ENCODE data around the gene HOXA6.
A peak's percentile ranks its signal among the peaks of the same experiment; 100 is the strongest.

Gene HOXA6

DNA sequence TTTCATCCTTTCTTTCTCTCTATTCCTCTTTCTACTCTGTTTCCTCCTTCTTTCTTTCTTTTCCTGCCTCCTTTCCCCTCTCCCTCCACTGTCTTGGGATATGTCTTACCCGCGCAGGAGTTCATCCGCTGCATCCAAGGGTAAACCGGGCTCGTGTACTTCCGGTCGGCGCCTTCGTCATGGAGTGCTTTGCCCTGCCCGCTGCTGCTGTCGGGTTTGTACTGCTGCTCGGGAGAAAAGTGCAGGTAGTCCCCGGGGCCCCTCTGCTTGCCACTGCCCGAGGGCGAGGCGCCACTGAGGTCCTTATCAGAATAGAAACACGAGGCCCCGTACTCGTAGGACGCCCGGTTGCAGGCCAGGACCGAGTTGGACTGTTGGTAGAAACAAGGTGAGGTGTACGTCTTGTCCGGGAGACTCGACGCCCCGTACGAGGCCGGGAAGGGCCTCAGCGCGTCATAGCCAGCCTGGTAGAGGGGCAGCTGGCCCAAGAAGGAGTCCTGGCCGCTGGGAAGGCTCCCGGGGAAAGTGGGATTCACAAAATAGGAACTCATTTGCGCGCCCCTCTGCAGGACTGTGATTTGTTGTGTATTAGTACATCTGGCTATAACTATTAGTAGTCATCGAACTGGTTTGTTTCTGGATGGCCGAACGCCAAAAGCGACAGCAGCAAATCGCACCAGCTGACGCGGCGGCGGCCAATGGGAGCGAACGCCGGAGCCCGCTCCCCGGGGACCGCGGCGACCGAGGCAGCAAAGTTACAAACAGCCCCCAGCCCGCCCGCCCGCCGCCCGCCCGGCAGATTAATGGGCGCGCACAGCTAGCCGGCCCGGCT lies at the start of gene HOXA6:
Gene HOXA6, minus strand, starts transcription at position 576 of the 832 bp plus-strand sequence. Its CDS starts 25 bp downstream, at position 551.
- ATAC-seq (ENCODE audit: insufficient read depth, low read depth) (no peak), DNase-seq (no peak)
- Histone ChIP-seq H3K27me3 (ENCODE audit: insufficient read depth, low read length, poor library complexity) (no peaks in the 10 kb centered on the region), H2AFZ (ENCODE audit: low read depth, low read length) (no peak within 1 kb of the TSS), H3K4me2 (ENCODE audit: insufficient read depth, low read length) (peak within 1 kb of the TSS; percentile 69), H3K27ac (ENCODE audit: low read length) (peak within 1 kb of the TSS; percentile 13; the same call in 1 of the 2 replicates), H3K4me1 (ENCODE audit: insufficient read depth, low read length) (peaks cover 28% of the 10 kb centered on the region), H3K4me3 (ENCODE audit: low read depth in 1 of 2, low read length in 2 of 2) (peak within 1 kb of the TSS in 1 of 2 experiments; percentile 64; a peak in 1 of 4 replicates), H3K9ac (ENCODE audit: low read depth, low read length) (peak within 1 kb of the TSS; percentile 73; the same call in 1 of the 2 replicates), H4K20me1 (ENCODE audit: insufficient read depth, low read length) (no peaks in the 10 kb centered on the region), H3K9me3 (ENCODE audit: insufficient read depth, low read length, severe bottlenecking) (no peaks in the 10 kb centered on the region), H3K36me3 (ENCODE audit: insufficient read depth, low read length) (peaks cover 13% of the 10 kb centered on the region), H3K79me2 (ENCODE audit: insufficient read depth, low read length) (peaks cover 28% of the 10 kb centered on the region)
- TF ChIP-seq, protein P1, sequence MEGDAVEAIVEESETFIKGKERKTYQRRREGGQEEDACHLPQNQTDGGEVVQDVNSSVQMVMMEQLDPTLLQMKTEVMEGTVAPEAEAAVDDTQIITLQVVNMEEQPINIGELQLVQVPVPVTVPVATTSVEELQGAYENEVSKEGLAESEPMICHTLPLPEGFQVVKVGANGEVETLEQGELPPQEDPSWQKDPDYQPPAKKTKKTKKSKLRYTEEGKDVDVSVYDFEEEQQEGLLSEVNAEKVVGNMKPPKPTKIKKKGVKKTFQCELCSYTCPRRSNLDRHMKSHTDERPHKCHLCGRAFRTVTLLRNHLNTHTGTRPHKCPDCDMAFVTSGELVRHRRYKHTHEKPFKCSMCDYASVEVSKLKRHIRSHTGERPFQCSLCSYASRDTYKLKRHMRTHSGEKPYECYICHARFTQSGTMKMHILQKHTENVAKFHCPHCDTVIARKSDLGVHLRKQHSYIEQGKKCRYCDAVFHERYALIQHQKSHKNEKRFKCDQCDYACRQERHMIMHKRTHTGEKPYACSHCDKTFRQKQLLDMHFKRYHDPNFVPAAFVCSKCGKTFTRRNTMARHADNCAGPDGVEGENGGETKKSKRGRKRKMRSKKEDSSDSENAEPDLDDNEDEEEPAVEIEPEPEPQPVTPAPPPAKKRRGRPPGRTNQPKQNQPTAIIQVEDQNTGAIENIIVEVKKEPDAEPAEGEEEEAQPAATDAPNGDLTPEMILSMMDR (IDR thresholded peaks at IDR 0.05; ENCODE audit: borderline replicate concordance, extremely low read depth, low read length, poor library complexity, severe bottlenecking), result no peak
- TF ChIP-seq EZH2 (IDR thresholded peaks at IDR 0.05; ENCODE audit: borderline replicate concordance, low read depth, low read length, severe bottlenecking), result no peak

DNA sequence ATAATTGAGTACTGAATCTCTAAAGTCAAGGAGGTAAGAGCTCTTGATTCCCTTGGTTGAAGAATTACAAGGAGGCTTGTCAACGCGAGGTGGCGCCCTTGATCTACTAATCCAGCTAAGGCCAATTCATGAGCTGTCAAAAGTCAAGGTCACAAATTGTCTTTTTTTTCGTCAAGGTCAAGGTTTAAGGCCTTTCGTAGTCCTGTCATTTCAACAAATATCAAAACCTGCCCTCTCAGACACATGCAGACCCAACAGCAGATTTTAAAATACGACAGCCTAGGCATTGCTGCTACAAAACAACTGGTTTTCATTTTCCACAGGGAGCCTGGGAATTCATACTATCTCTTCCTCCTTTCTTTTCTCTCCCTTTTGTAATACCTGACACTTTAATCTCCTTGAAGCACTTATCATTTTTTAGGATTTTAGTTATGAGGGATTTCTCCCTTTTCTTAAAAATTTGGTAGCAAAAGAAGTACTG lies 48.8 kb upstream of the HOXA6 start:
- Histone ChIP-seq H3K9me3 (ENCODE audit: insufficient read depth, low read length, severe bottlenecking) (no peaks in the 10 kb centered on the region), H3K4me1 (ENCODE audit: insufficient read depth, low read length) (peaks cover 34% of the 10 kb centered on the region), H3K79me2 (ENCODE audit: insufficient read depth, low read length) (no peaks in the 10 kb centered on the region), H4K20me1 (ENCODE audit: insufficient read depth, low read length) (no peaks in the 10 kb centered on the region), H3K4me3 (ENCODE audit: low read depth in 1 of 2, low read length in 2 of 2) (no peak overlapping the region), H2AFZ (ENCODE audit: low read depth, low read length) (no peak overlapping the region), H3K27ac (ENCODE audit: low read length) (no peak overlapping the region), H3K36me3 (ENCODE audit: insufficient read depth, low read length) (no peaks in the 10 kb centered on the region), H3K9ac (ENCODE audit: low read depth, low read length) (no peak overlapping the region), H3K27me3 (ENCODE audit: insufficient read depth, low read length, poor library complexity) (peaks cover 17% of the 10 kb centered on the region), H3K4me2 (ENCODE audit: insufficient read depth, low read length) (peak overlapping the region; percentile 60)
- no peak for TF ChIP-seq EZH2 (IDR thresholded peaks at IDR 0.05; ENCODE audit: borderline replicate concordance, low read depth, low read length, severe bottlenecking)
- TF ChIP-seq, protein P1 (IDR thresholded peaks at IDR 0.05; ENCODE audit: borderline replicate concordance, extremely low read depth, low read length, poor library complexity, severe bottlenecking), result peak; percentile 88
- no peak for ATAC-seq (ENCODE audit: insufficient read depth, low read depth)
- DNase-seq, result peak; percentile 80

DNA sequence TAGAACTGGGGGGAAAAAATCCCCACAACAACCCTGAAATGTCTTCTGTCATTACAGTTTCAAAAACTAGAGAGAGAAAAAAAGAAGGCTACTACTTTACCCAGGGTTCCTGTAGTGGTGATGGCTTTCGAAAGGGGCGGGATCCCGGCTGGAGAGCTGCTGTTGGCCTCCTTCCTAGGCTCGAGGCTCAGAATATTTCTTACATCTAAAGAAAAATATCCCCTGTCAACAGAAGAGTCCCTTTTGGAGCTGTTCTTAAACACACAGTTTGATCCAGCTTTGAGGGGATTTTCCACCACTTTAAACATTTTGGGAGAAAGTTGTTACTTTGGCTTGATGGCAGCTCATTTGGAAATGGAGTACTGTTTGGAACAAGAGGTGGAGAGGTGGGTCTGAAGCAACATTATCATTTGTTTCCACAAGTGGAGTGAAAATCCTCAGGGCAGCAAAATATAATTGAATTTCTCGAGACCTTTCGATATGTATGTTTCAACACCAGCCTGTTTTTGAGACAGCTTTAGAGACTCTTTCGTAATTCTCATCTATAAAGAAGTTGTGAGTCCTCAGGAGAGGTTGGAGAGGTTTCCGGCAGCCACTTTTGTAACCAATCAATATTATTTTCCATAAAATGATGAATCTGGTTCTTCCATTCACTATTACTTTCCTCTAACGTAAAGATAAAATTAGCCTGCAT lies 47.3 kb upstream of the HOXA6 start:
- Histone ChIP-seq H3K9me3 (ENCODE audit: insufficient read depth, low read length, severe bottlenecking) (no peaks in the 10 kb centered on the region), H3K9ac (ENCODE audit: low read depth, low read length) (no peak overlapping the region), H3K27me3 (ENCODE audit: insufficient read depth, low read length, poor library complexity) (peaks cover 12% of the 10 kb centered on the region), H3K36me3 (ENCODE audit: insufficient read depth, low read length) (no peaks in the 10 kb centered on the region), H3K27ac (ENCODE audit: low read length) (no peak overlapping the region), H4K20me1 (ENCODE audit: insufficient read depth, low read length) (no peaks in the 10 kb centered on the region), H3K4me1 (ENCODE audit: insufficient read depth, low read length) (peaks cover 25% of the 10 kb centered on the region), H3K4me2 (ENCODE audit: insufficient read depth, low read length) (no peak overlapping the region), H3K4me3 (ENCODE audit: low read depth in 1 of 2, low read length in 2 of 2) (no peak overlapping the region), H3K79me2 (ENCODE audit: insufficient read depth, low read length) (no peaks in the 10 kb centered on the region), H2AFZ (ENCODE audit: low read depth, low read length) (no peak overlapping the region)
- no peak for DNase-seq
- TF ChIP-seq EZH2 (IDR thresholded peaks at IDR 0.05; ENCODE audit: borderline replicate concordance, low read depth, low read length, severe bottlenecking), result no peak
- TF ChIP-seq, protein P1 (IDR thresholded peaks at IDR 0.05; ENCODE audit: borderline replicate concordance, extremely low read depth, low read length, poor library complexity, severe bottlenecking), result no peak
- no peak for ATAC-seq (ENCODE audit: insufficient read depth, low read depth)

Measured in DND-41 (cell line).